ENCODE measurements around the gene KCNK15.

GRCh38 chr20:44752099-44752931 is 6.7 kb downstream of the KCNK15 start:
- no peak for TF ChIP-seq CTCF (IDR thresholded peaks at IDR 0.05)
- TF ChIP-seq EZH2 (IDR thresholded peaks at IDR 0.05; ENCODE audit: borderline replicate concordance, insufficient read depth, low read depth, low read length, poor library complexity, severe bottlenecking), result no peak
